SU-DHL-6 (cell line): ENCODE data around the gene MYCT1.
"Not testable (repeated sequence)": the region's sequence is repeated elsewhere in the genome, so short reads cannot be mapped to it uniquely, and the experiment has no call there.

Source experiments
- H2AFZ ChIP-seq: fragments of 200-600 bp; sonication (generic); 2 replicates; pipeline ENCODE4 v1.6.1; 2014; ENCODE audit warnings: low read depth, mild to moderate bottlenecking, moderate library complexity, mixed read lengths, antibody characterized with exemption, low read length; ENCODE audit not compliant: severe bottlenecking
- H3F3A ChIP-seq: fragments of 200-600 bp; shearing (Covaris generic); 2 replicates; pipeline ENCODE4 v1.6.0; 2016; ENCODE audit warnings: antibody characterized with exemption, mild to moderate bottlenecking; ENCODE audit not compliant: insufficient read depth
- H3K27ac ChIP-seq: fragments of 200-600 bp; sonication (generic); 2 replicates; pipeline ENCODE4 v1.5.1; 2016; ENCODE audit warnings: low read depth, mild to moderate bottlenecking, low read length, moderate library complexity, mixed read lengths
- H3K27me3 ChIP-seq: fragments of 200-600 bp; sonication (generic), shearing (Covaris generic); 2 replicates; pipeline ENCODE4 v1.6.0; 2014; ENCODE audit warnings: mild to moderate bottlenecking, low read length
- H3K36me3 ChIP-seq: fragments of 200-600 bp; sonication (generic); 2 replicates; pipeline ENCODE4 v1.6.1; 2014; ENCODE audit warnings: mild to moderate bottlenecking, low read length, mixed read lengths
- H3K4me2 ChIP-seq: fragments of 300-600, 200-600 bp; shearing (Covaris generic), sonication (generic); 2 replicates; pipeline ENCODE4 v1.6.0; 2014; ENCODE audit warnings: low read length, low read depth, mild to moderate bottlenecking; ENCODE audit not compliant: poor library complexity, severe bottlenecking
- H3K4me3 ChIP-seq: fragments of 200-600 bp; sonication (generic); 2 replicates; pipeline ENCODE4 v1.5.1; 2014; ENCODE audit warnings: antibody characterized with exemption, low read length, mild to moderate bottlenecking, mixed read lengths; ENCODE audit not compliant: insufficient read depth, poor library complexity, severe bottlenecking
- H3K79me2 ChIP-seq: fragments of 200-600 bp; sonication (generic); 2 replicates; pipeline ENCODE4 v1.6.1; 2014; ENCODE audit warnings: mild to moderate bottlenecking, low read length, moderate library complexity; ENCODE audit not compliant: insufficient read depth
- H3K9ac ChIP-seq: fragments of 200-600 bp; sonication (generic); 2 replicates; pipeline ENCODE4 v1.7.0; 2014; ENCODE audit warnings: mild to moderate bottlenecking, low read length
- H3K9me2 ChIP-seq: fragments of 200-600 bp; sonication (generic); replicated peaks from 2 replicates; pipeline ENCODE4 v1.6.1; 2014; ENCODE audit warnings: low read length; ENCODE audit not compliant: insufficient read depth
- H3K9me3 ChIP-seq: fragments of 200-600 bp; sonication (generic); 2 replicates; pipeline ENCODE4 v1.6.1; 2014; ENCODE audit warnings: low read length, mixed read lengths; ENCODE audit not compliant: insufficient read depth
- H4K20me1 ChIP-seq: fragments of 200-600 bp; sonication (generic); 2 replicates; pipeline ENCODE4 v1.6.1; 2014; ENCODE audit warnings: low read depth, mild to moderate bottlenecking, antibody characterized with exemption, low read length, moderate library complexity, mixed read lengths
- CTCF ChIP-seq: fragments of 200-600 bp; sonication (generic); IDR thresholded peaks from one replicate; pipeline ENCODE4 v1.5.1; 2017; ENCODE audit warnings: antibody characterized with exemption, mild to moderate bottlenecking, low read length, moderate library complexity; ENCODE audit not compliant: insufficient read depth, poor library complexity, severe bottlenecking
- EZH2phosphoT487 ChIP-seq: fragments of 200-600 bp; sonication (generic), shearing (Covaris generic); conservative IDR thresholded peaks from 2 replicates; pipeline ENCODE4 v1.6.1; 2018; ENCODE audit warnings: mild to moderate bottlenecking, antibody characterized with exemption, low read length, moderate library complexity, mixed read lengths

Gene MYCT1

GRCh38 chr6:152700427-152700826 is 2.7 kb downstream of the MYCT1 start:
- H3K79me2 ChIP-seq: no peaks in the 10 kb centered on the region
- H3K9ac ChIP-seq: no peak overlapping the region
- no peaks in the 10 kb centered on the region for H3K9me2 ChIP-seq
- no peaks in the 10 kb centered on the region for H3K9me3 ChIP-seq
- no peaks in the 10 kb centered on the region for H4K20me1 ChIP-seq
- no peak overlapping the region for H3K4me2 ChIP-seq
- H3F3A ChIP-seq: 0 out of 2 replicates have a peak, but pooled peaks cover 4% of the 10 kb centered on the region
- no peak overlapping the region for H3K4me3 ChIP-seq
- no peaks in the 10 kb centered on the region; the same call in 1 of the 2 replicates for H3K36me3 ChIP-seq
- no peak overlapping the region for H3K27ac ChIP-seq
- TF ChIP-seq EZH2phosphoT487 (no peak), CTCF (no peak)
- no peaks in the 10 kb centered on the region for H3K27me3 ChIP-seq
- H2AFZ ChIP-seq: no peak overlapping the region

- no peaks in the 10 kb centered on the region; the same call in 1 of the 2 replicates for H3K36me3 ChIP-seq
- no peaks in the 10 kb centered on the region for H4K20me1 ChIP-seq
- H3K27ac ChIP-seq: no peak overlapping the region
- H3K27me3 ChIP-seq: no peaks in the 10 kb centered on the region
- 0 out of 2 replicates have a peak, but pooled peaks cover 4% of the 10 kb centered on the region for H3F3A ChIP-seq
- H3K9me3 ChIP-seq: no peaks in the 10 kb centered on the region
- H3K4me3 ChIP-seq: no peak overlapping the region
- H3K9me2 ChIP-seq: no peaks in the 10 kb centered on the region
- no peak overlapping the region for H2AFZ ChIP-seq
- H3K4me2 ChIP-seq: no peak overlapping the region
- no peaks in the 10 kb centered on the region for H3K79me2 ChIP-seq
- TF ChIP-seq CTCF: no peak
- H3K9ac ChIP-seq: no peak overlapping the region
These were observed 3.6 kb downstream of the MYCT1 start for GRCh38 chr6:152701081-152701862.

- H2AFZ ChIP-seq: no peak overlapping the region
- TF ChIP-seq EZH2phosphoT487: no peak
- TF ChIP-seq CTCF: no peak
- 0 out of 2 replicates have a peak, but pooled peaks cover 4% of the 10 kb centered on the region for H3F3A ChIP-seq
- H3K4me2 ChIP-seq: no peak overlapping the region
- no peaks in the 10 kb centered on the region; the same call in 1 of the 2 replicates for H3K36me3 ChIP-seq
- H3K27me3 ChIP-seq: no peaks in the 10 kb centered on the region
- no peaks in the 10 kb centered on the region for H4K20me1 ChIP-seq
- no peaks in the 10 kb centered on the region for H3K9me2 ChIP-seq
- H3K9ac ChIP-seq: no peak overlapping the region
- H3K9me3 ChIP-seq: no peaks in the 10 kb centered on the region
- no peak overlapping the region for H3K27ac ChIP-seq
- H3K79me2 ChIP-seq: no peaks in the 10 kb centered on the region
- no peak overlapping the region for H3K4me3 ChIP-seq
These were observed 4.2 kb downstream of the MYCT1 start for GRCh38 chr6:152701863-152702401.

- H3K4me2 ChIP-seq, H3F3A ChIP-seq, H3K27ac ChIP-seq, H3K79me2 ChIP-seq, H2AFZ ChIP-seq, H3K27me3 ChIP-seq, H3K9me3 ChIP-seq, H3K9ac ChIP-seq, H3K9me2 ChIP-seq, H3K4me3 ChIP-seq, H3K36me3 ChIP-seq, H4K20me1 ChIP-seq: not testable (repeated sequence)
These were observed 6.1 kb downstream of the MYCT1 start for GRCh38 chr6:152703750-152704149.
